Measurements from ENCODE around the gene GJA3.
A peak's percentile ranks its signal among the peaks of the same experiment; 100 is the strongest.

GJA3 gene

GRCh38 chr13:20186771-20187170 lies 25.9 kb upstream of the GJA3 start:
- in situ Hi-C loops (cut with HindIII; ENCODE audit: low pct_ligation_motif_present, low pct_unique_long_range_greater_than_20kb, low sequenced_read_pairs), result no loop called here
- no peak for DNase-seq

GRCh38 chr13:20185366-20186056 lies 24.7 kb upstream of the GJA3 start:
- in situ Hi-C loops (cut with HindIII; ENCODE audit: low pct_ligation_motif_present, low pct_unique_long_range_greater_than_20kb, low sequenced_read_pairs), result no loop called here
- no peak for DNase-seq

GRCh38 chr13:20182231-20182846 lies 21.5 kb upstream of the GJA3 start:
- in situ Hi-C loops (cut with HindIII; ENCODE audit: low pct_ligation_motif_present, low pct_unique_long_range_greater_than_20kb, low sequenced_read_pairs), result no loop called here
- peak; percentile 70 for DNase-seq

- DNase-seq, result no peak
- in situ Hi-C loops (cut with HindIII; ENCODE audit: low pct_ligation_motif_present, low pct_unique_long_range_greater_than_20kb, low sequenced_read_pairs), result no loop called here
Measured at GRCh38 chr13:20181188-20181587, 20.3 kb upstream of the GJA3 start.

- in situ Hi-C loops (cut with HindIII; ENCODE audit: low pct_ligation_motif_present, low pct_unique_long_range_greater_than_20kb, low sequenced_read_pairs), result no loop called here
- DNase-seq, result no peak
Measured at GRCh38 chr13:20178156-20178555, 17.3 kb upstream of the GJA3 start.

GRCh38 chr13:20177049-20177831 lies 16.4 kb upstream of the GJA3 start:
- no peak for DNase-seq
- in situ Hi-C loops (cut with HindIII; ENCODE audit: low pct_ligation_motif_present, low pct_unique_long_range_greater_than_20kb, low sequenced_read_pairs), result no loop called here

GRCh38 chr13:20175907-20176652 lies 15.2 kb upstream of the GJA3 start:
- in situ Hi-C loops (cut with HindIII; ENCODE audit: low pct_ligation_motif_present, low pct_unique_long_range_greater_than_20kb, low sequenced_read_pairs), result no loop called here
- no peak for DNase-seq

GRCh38 chr13:20175406-20175794 lies 14.5 kb upstream of the GJA3 start:
- in situ Hi-C loops (cut with HindIII; ENCODE audit: low pct_ligation_motif_present, low pct_unique_long_range_greater_than_20kb, low sequenced_read_pairs), result no loop called here

GRCh38 chr13:20174656-20175405 lies 14.0 kb upstream of the GJA3 start:
- in situ Hi-C loops (cut with HindIII; ENCODE audit: low pct_ligation_motif_present, low pct_unique_long_range_greater_than_20kb, low sequenced_read_pairs), result no loop called here
- peak; percentile 85 for DNase-seq

More at GRCh38 chr13:20175406-20175794, 14.5 kb upstream of the GJA3 start:
- no peak for DNase-seq

- no peak for DNase-seq
- in situ Hi-C loops (cut with HindIII; ENCODE audit: low pct_ligation_motif_present, low pct_unique_long_range_greater_than_20kb, low sequenced_read_pairs), result no loop called here
Measured at GRCh38 chr13:20173116-20173746, 12.4 kb upstream of the GJA3 start.

- no peak for DNase-seq
- in situ Hi-C loops (cut with HindIII; ENCODE audit: low pct_ligation_motif_present, low pct_unique_long_range_greater_than_20kb, low sequenced_read_pairs), result no loop called here
Measured at GRCh38 chr13:20171364-20171763, 10.5 kb upstream of the GJA3 start.

GRCh38 chr13:20170921-20171320 lies 10.1 kb upstream of the GJA3 start:
- no peak for DNase-seq
- in situ Hi-C loops (cut with HindIII; ENCODE audit: low pct_ligation_motif_present, low pct_unique_long_range_greater_than_20kb, low sequenced_read_pairs), result no loop called here

- DNase-seq, result no peak
- in situ Hi-C loops (cut with HindIII; ENCODE audit: low pct_ligation_motif_present, low pct_unique_long_range_greater_than_20kb, low sequenced_read_pairs), result no loop called here
Measured at GRCh38 chr13:20168396-20168795, 7.5 kb upstream of the GJA3 start.

GRCh38 chr13:20165417-20166257 lies 4.8 kb upstream of the GJA3 start:
- in situ Hi-C loops (cut with HindIII; ENCODE audit: low pct_ligation_motif_present, low pct_unique_long_range_greater_than_20kb, low sequenced_read_pairs), result no loop called here
- no peak for DNase-seq

- in situ Hi-C loops (cut with HindIII; ENCODE audit: low pct_ligation_motif_present, low pct_unique_long_range_greater_than_20kb, low sequenced_read_pairs), result no loop called here
- no peak for DNase-seq
Measured at GRCh38 chr13:20161951-20162300, 1.1 kb upstream of the GJA3 start.

- in situ Hi-C loops (cut with HindIII; ENCODE audit: low pct_ligation_motif_present, low pct_unique_long_range_greater_than_20kb, low sequenced_read_pairs), result no loop called here
- no peak for DNase-seq
Measured at GRCh38 chr13:20161275-20161950, 561 bp upstream of the GJA3 start.
